Spleen (tissue), 11 donors: ENCODE measurements around the gene SERPINB12. TPM values are rescaled to one million over a fixed set of nuclear protein-coding genes. Genes with fewer than 3 reads are reported as not detected.

Source experiments
- DNase-seq: peaks from one replicate; pipeline ENCODE4 v3.0.0-alpha.2; 2020
- H3K27ac ChIP-seq, 8 donors: fragments of 200-600 bp; sonication (generic) in 7 of 8; 1 replicate in 4 of 8; 2 replicates in 4 of 8; pipeline versions ENCODE4 v1.5.0 to v1.8.0; 2016 to 2021; ENCODE audit warnings: inconsistent platforms in 4 of 8, mild to moderate bottlenecking in 4 of 8, moderate library complexity in 1 of 8
- H3K27me3 ChIP-seq, 7 donors: fragments of 200-600 bp; sonication (generic) in 6 of 7; replicated peaks in 1 of 7; 1 replicate in 4 of 7; 2 replicates in 3 of 7; pipeline versions ENCODE4 v1.5.0 to v1.8.0; 2016 to 2021; ENCODE audit warnings: inconsistent platforms in 3 of 7, mild to moderate bottlenecking in 1 of 7
- H3K36me3 ChIP-seq, 6 donors: fragments of 200-600 bp; sonication (generic) in 5 of 6; 1 replicate in 4 of 6; 2 replicates in 2 of 6; pipeline versions ENCODE4 v1.5.0 to v1.8.0; 2016 to 2021; ENCODE audit warnings: inconsistent platforms in 2 of 6
- H3K4me1 ChIP-seq, 6 donors: fragments of 200-600 bp; sonication (generic) in 5 of 6; 1 replicate in 3 of 6; 2 replicates in 3 of 6; pipeline versions ENCODE4 v1.5.0 to v1.8.0; 2016 to 2021; ENCODE audit warnings: inconsistent platforms in 3 of 6
- H3K4me3 ChIP-seq, 8 donors: fragments of 200-600 bp; sonication (generic) in 7 of 8; 1 replicate in 4 of 8; 2 replicates in 4 of 8; pipeline versions ENCODE4 v1.5.0 to v1.8.0; 2016 to 2021; ENCODE audit warnings: inconsistent platforms in 4 of 8, mild to moderate bottlenecking in 4 of 8, moderate library complexity in 2 of 8
- H3K9me3 ChIP-seq, 8 donors: fragments of 200-600 bp; sonication (generic) in 7 of 8; 1 replicate in 4 of 8; 2 replicates in 4 of 8; pipeline versions ENCODE4 v1.5.0 to v1.8.0; 2016 to 2021; ENCODE audit warnings: inconsistent platforms in 4 of 8
- POLR2A ChIP-seq, 3 donors: fragments of 450-650 bp; IDR thresholded peaks; one replicate each; pipeline ENCODE4 v1.5.1; 2017; ENCODE audit warnings: antibody characterized with exemption in 3 of 3, mild to moderate bottlenecking in 1 of 3
- POLR2AphosphoS5 ChIP-seq, 3 donors: sonication (generic); formaldehyde crosslinking; IDR thresholded peaks; one replicate each; pipeline ENCODE4 v1.5.1; 2017; ENCODE audit warnings: antibody characterized with exemption in 3 of 3
- WGBS, 5 donors: extraction: QIAGEN DNeasy Blood & Tissue Kit in 3 of 5; methylation state at CpG; one replicate each; pipeline versions ENCODE4 v1.1.5 to v1.1.7; 2013 to 2018; 5-methylcytosine and 5-hydroxymethylcytosine counted together
- intact Hi-C: fragments of 100-400 bp; cut with DNase I; formaldehyde crosslinking; loops from one replicate; pipeline ENCODE4 v1.15.0; 2023; ENCODE audit warnings: low total_unique reads
- polyA plus RNA-seq, 3 donors: library from polyadenylated mRNA; stranded (reverse); fragments of 200-250 nt; gene quantifications; one replicate each; pipeline ENCODE4 v1.2.1, GENCODE V29; 2013
- total RNA-seq, 7 donors: library from RNA; depleted of rRNA in 3 of 7; stranded (reverse); fragments of >200 nt in 3 of 7; fragmentation: NEBNext Ultra II Directional in 4 of 7; extraction: Animal tissue kit (Norgen Biotek cat#: 25700) in 4 of 7; gene quantifications; one replicate each; pipeline versions ENCODE4 v1.1.0 to v1.2.1, GENCODE V29; 2016 to 2021
- TF ChIP-seq, protein P1 (sequence below), 11 experiments: fragments of 200-600 bp in 7 of 11; fragments of 450-650 bp in 4 of 11; sonication (generic) in 4 of 11; IDR thresholded peaks in 8 of 11; conservative IDR thresholded peaks in 3 of 11; 1 replicate in 7 of 11; 2 replicates in 4 of 11; pipeline versions ENCODE4 v1.4.0 to v1.8.0; 2016 to 2021; ENCODE audit warnings: antibody characterized with exemption in 11 of 11, inconsistent platforms in 4 of 11, mild to moderate bottlenecking in 1 of 11
- donor health status: healthy with polysubstance abuse.
- donor health status: DM: no; HTN: no; CAD: no; lungs with moderate emphysema.
- donor health status: DM: no; HTN: no; CAD: no.
- donor health status: Bipolar disorder and iron deficiency.
- donor health status: healthy.
- donor health status: DM: no; HTN: no; CAD: no.
- donor health status: DM: yes; HTN: yes; CAD: no.

Gene SERPINB12
- total and polyA plus RNA-seq, 10 donors: not detected

GRCh38 chr18:63586966-63587365 is 44.8 kb downstream of the SERPINB12 start, which contains the start of gene SERPINB13:
Gene SERPINB13, plus strand, starts transcription at chr18:63587343. Its CDS starts 1,325 bp downstream, at chr18:63588668.
- no peak for DNase-seq
- Histone ChIP-seq H3K36me3 (no peaks in the 10 kb centered on the region), H3K9me3 (no peaks in the 10 kb centered on the region), H3K4me1 (peaks cover 0 to 4% (median 0%) of the 10 kb centered on the region in 6 donors), H3K27me3 (peaks cover 0 to 8% (median 0%) of the 10 kb centered on the region in 7 donors), H3K4me3 (no peak within 1 kb of the TSS), H3K27ac (no peak within 1 kb of the TSS)
- 90 to 98% (median 93%) methylated on average over 4 of the region's 4 CpGs for WGBS, 5 donors
- TF ChIP-seq POLR2AphosphoS5 (IDR thresholded peaks at IDR 0.05) (no peak), POLR2A (IDR thresholded peaks at IDR 0.05) (no peak)
- TF ChIP-seq, protein P1, sequence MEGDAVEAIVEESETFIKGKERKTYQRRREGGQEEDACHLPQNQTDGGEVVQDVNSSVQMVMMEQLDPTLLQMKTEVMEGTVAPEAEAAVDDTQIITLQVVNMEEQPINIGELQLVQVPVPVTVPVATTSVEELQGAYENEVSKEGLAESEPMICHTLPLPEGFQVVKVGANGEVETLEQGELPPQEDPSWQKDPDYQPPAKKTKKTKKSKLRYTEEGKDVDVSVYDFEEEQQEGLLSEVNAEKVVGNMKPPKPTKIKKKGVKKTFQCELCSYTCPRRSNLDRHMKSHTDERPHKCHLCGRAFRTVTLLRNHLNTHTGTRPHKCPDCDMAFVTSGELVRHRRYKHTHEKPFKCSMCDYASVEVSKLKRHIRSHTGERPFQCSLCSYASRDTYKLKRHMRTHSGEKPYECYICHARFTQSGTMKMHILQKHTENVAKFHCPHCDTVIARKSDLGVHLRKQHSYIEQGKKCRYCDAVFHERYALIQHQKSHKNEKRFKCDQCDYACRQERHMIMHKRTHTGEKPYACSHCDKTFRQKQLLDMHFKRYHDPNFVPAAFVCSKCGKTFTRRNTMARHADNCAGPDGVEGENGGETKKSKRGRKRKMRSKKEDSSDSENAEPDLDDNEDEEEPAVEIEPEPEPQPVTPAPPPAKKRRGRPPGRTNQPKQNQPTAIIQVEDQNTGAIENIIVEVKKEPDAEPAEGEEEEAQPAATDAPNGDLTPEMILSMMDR (IDR thresholded peaks at IDR 0.05 in 8 of 11, conservative IDR thresholded peaks at IDR 0.05 in 3 of 11): no peak
- intact Hi-C loops: no loop called here

DNA sequence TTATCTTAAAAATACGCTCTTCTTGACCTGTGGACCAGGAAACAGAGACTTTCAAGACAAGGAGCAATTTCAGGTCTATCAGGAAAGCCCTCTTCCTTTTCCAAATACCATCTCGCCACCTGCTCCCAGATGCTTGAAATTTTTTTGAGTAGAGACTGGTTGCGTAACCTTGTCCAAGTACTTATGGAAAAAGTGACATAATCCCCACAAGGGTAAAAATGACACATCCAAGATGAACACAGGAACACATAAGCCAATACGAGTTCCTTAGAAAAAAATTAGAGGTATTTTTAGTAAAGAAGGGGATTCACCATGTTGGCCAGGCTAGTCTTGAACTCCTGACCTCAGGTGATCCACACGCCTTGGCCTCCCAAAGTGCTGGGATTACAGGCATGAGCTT is 46.7 kb downstream of the SERPINB12 start:
- intact Hi-C loops: no loop called here
- H3K4me3 ChIP-seq: no peak overlapping the region
- no peak overlapping the region for H3K27ac ChIP-seq
- TF ChIP-seq POLR2AphosphoS5 (IDR thresholded peaks at IDR 0.05) (no peak), POLR2A (IDR thresholded peaks at IDR 0.05) (no peak)
- TF ChIP-seq, protein P1 (IDR thresholded peaks at IDR 0.05 in 8 of 11, conservative IDR thresholded peaks at IDR 0.05 in 3 of 11): no peak
- no peaks in the 10 kb centered on the region for H3K9me3 ChIP-seq
- peaks cover 0 to 4% (median 0%) of the 10 kb centered on the region in 6 donors for H3K4me1 ChIP-seq
- WGBS, 5 donors: 46 to 81% (median 62%) methylated on average over 5 of the region's 5 CpGs
- no peaks in the 10 kb centered on the region for H3K36me3 ChIP-seq
- DNase-seq: no peak
- peaks cover 0 to 8% (median 0%) of the 10 kb centered on the region in 7 donors for H3K27me3 ChIP-seq

GRCh38 chr18:63590373-63590772 is 48.2 kb downstream of the SERPINB12 start:
- Histone ChIP-seq H3K9me3 (no peaks in the 10 kb centered on the region), H3K27ac (peak overlapping the region in 2 of 8 donors; percentile 4 to 43), H3K27me3 (peaks cover 0 to 4% (median 0%) of the 10 kb centered on the region in 7 donors), H3K36me3 (no peaks in the 10 kb centered on the region), H3K4me1 (peaks cover 0 to 4% (median 0%) of the 10 kb centered on the region in 6 donors), H3K4me3 (no peak overlapping the region)
- no peak for DNase-seq
- TF ChIP-seq, protein P1 (IDR thresholded peaks at IDR 0.05 in 8 of 11, conservative IDR thresholded peaks at IDR 0.05 in 3 of 11): no peak
- TF ChIP-seq POLR2A (IDR thresholded peaks at IDR 0.05) (no peak), POLR2AphosphoS5 (IDR thresholded peaks at IDR 0.05) (no peak)
- WGBS, 5 donors: 42 to 86% (median 56%) methylated on average over 1 to 2 of the region's 2 CpGs
- intact Hi-C loops: no loop called here

DNA sequence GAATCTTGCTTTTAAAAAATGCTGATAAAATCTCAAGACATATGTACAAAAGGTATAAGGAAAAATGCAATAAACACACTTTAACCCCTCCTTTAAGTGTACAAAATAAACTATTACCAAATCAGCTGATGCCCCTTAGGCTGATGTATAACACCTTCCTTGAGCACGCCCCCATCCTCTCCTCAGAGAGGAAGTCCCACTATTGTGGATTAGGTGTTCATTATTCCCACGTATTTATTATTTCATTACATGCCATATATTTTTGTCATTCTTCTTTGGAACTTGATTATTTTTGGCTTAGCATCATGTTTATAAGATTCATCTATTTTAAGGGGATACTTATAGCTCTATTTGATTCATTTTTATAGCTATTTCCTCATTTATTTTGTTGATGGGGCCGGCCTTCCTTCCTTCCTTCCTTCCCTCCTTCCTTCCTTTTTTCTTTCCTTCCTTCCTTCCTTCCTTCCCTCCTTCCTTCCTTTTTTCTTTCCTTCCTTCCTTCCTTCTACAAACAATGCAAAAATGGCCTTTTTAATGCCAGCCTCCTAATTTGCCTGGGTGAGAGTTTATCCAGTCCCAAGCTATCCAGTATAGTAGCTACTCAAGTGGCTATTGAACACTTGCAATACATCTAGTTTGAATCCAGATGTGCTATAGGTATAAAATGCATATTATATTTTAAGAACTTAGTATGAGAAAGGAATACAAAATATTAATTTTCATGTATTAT is 49.0 kb downstream of the SERPINB12 start:
- intact Hi-C loops: no loop called here
- H3K4me1 ChIP-seq: peaks cover 0 to 4% (median 0%) of the 10 kb centered on the region in 6 donors
- H3K27me3 ChIP-seq: peaks cover 0 to 4% (median 0%) of the 10 kb centered on the region in 7 donors
- TF ChIP-seq, protein P1 (IDR thresholded peaks at IDR 0.05 in 8 of 11, conservative IDR thresholded peaks at IDR 0.05 in 3 of 11): no peak
- TF ChIP-seq POLR2AphosphoS5 (IDR thresholded peaks at IDR 0.05) (no peak), POLR2A (IDR thresholded peaks at IDR 0.05) (no peak)
- 56 to 84% (median 66%) methylated on average over 3 of the region's 3 CpGs for WGBS, 5 donors
- H3K9me3 ChIP-seq: no peaks in the 10 kb centered on the region
- peak overlapping the region in 2 of 8 donors; percentile 4 to 43 for H3K27ac ChIP-seq
- H3K36me3 ChIP-seq: no peaks in the 10 kb centered on the region
- no peak overlapping the region for H3K4me3 ChIP-seq
- DNase-seq: no peak
